ENCODE data around the gene VPS25. TPM values are rescaled to one million over a fixed set of nuclear protein-coding genes. Genes with fewer than 3 reads are reported as not detected.
"Not testable (repeated sequence)": the region's sequence is repeated elsewhere in the genome, so short reads cannot be mapped to it uniquely, and the experiment has no call there.

Gene VPS25
- total RNA-seq: 65.3 and 76.0 TPM in 2 replicates

DNA sequence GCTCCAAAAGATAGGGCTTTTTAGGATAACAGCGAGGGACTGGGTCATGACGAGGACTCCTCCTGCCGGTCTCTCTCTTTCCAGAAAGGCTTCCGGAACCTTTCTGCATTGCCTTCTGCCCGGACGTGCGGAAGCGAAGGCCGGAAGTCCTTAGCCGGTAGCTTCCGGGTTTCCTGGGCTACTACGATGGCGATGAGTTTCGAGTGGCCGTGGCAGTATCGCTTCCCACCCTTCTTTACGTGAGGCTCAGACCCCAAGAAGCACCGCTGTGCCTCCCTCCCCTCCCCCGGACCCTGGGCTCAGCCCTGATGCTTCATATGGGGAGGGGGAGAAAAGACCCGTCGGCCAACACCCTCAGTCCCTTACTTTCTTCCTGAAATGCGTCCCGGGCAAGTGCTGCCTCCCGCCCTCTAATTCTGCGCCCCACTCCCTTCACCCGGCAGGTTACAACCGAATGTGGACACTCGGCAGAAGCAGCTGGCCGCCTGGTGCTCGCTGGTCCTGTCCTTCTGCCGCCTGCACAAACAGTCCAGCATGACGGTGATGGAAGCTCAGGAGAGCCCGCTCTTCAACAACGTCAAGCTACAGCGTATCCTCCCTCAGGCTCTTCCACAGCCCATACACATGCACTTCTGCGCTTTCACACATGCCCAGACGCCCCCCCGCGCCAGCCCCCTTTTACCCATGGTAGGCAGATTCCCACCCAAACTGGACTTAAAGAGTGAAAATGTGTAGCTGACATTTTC lies at the start of gene VPS25:
TSS of gene VPS25 (plus strand) at position 160 of the 746 bp plus-strand sequence. CDS start at position 187, 27 bp downstream.
- TF ChIP-seq, protein P1, sequence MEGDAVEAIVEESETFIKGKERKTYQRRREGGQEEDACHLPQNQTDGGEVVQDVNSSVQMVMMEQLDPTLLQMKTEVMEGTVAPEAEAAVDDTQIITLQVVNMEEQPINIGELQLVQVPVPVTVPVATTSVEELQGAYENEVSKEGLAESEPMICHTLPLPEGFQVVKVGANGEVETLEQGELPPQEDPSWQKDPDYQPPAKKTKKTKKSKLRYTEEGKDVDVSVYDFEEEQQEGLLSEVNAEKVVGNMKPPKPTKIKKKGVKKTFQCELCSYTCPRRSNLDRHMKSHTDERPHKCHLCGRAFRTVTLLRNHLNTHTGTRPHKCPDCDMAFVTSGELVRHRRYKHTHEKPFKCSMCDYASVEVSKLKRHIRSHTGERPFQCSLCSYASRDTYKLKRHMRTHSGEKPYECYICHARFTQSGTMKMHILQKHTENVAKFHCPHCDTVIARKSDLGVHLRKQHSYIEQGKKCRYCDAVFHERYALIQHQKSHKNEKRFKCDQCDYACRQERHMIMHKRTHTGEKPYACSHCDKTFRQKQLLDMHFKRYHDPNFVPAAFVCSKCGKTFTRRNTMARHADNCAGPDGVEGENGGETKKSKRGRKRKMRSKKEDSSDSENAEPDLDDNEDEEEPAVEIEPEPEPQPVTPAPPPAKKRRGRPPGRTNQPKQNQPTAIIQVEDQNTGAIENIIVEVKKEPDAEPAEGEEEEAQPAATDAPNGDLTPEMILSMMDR (IDR thresholded peaks at IDR 0.05; ENCODE audit: insufficient read depth, low read length, severe bottlenecking): peak; percentile 41
- Histone ChIP-seq H3K4me3 (ENCODE audit: low read depth, low read length) (peak within 1 kb of the TSS; percentile 72), H3K27me3 (ENCODE audit: control insufficient read depth, insufficient read depth, low read length) (no peaks in the 10 kb centered on the region), H3K36me3 (ENCODE audit: control insufficient read depth, insufficient read depth, low read length) (peaks cover 9% of the 10 kb centered on the region)
- no peak for FAIRE-seq
- peak; percentile 67 for DNase-seq (ENCODE audit: low read depth)

DNA sequence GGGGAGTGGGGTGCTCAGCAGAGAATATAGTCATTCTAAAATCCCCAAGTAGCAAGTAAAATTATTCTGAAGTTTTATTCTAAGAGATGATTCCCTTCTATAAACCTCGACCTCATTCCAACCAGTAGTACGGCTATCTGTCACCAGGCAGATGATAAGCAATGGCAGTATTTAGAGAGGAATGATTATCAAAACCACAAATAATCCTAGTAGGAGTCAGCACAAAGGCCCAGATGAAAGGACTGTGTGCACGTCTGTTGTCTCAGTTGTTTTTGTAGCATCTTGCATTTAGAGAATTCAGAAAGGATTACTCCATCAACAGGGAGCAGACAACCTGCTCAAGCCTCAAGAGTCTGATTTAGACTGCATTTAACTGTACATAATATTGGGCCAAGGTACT lies 49.6 kb upstream of the VPS25 start:
- no peak for FAIRE-seq
- Histone ChIP-seq H3K4me3 (ENCODE audit: low read depth, low read length) (no peak overlapping the region), H3K36me3 (ENCODE audit: control insufficient read depth, insufficient read depth, low read length) (peaks cover 17% of the 10 kb centered on the region), H3K27me3 (ENCODE audit: control insufficient read depth, insufficient read depth, low read length) (no peaks in the 10 kb centered on the region)
- TF ChIP-seq, protein P1 (IDR thresholded peaks at IDR 0.05; ENCODE audit: insufficient read depth, low read length, severe bottlenecking): no peak
- DNase-seq (ENCODE audit: low read depth): no peak

DNA sequence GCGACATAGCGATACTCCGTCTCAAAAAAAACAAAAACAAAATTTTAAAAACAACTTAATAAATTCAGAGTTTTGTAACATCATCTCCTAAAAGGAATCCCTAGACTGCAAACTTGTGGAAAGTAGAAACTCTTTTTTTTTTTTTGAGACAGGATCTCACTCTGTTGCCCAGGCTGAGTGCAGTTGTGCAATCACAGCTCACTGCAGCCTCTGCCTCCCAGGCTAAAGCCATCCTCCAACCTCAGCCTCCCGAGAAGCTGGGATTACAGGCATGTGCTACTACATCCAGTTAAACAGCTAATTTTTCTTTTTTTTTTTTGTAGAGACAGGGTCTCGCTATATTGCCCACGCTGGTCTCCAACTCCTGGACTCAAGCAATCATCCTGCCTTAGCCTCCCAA lies 48.1 kb upstream of the VPS25 start:
- FAIRE-seq: no peak
- H3K27me3 ChIP-seq (ENCODE audit: control insufficient read depth, insufficient read depth, low read length): no peaks in the 10 kb centered on the region
- peaks cover 10% of the 10 kb centered on the region for H3K36me3 ChIP-seq (ENCODE audit: control insufficient read depth, insufficient read depth, low read length)
- TF ChIP-seq, protein P1 (IDR thresholded peaks at IDR 0.05; ENCODE audit: insufficient read depth, low read length, severe bottlenecking): no peak
- H3K4me3 ChIP-seq (ENCODE audit: low read depth, low read length): no peak overlapping the region
- no peak for DNase-seq (ENCODE audit: low read depth)

DNA sequence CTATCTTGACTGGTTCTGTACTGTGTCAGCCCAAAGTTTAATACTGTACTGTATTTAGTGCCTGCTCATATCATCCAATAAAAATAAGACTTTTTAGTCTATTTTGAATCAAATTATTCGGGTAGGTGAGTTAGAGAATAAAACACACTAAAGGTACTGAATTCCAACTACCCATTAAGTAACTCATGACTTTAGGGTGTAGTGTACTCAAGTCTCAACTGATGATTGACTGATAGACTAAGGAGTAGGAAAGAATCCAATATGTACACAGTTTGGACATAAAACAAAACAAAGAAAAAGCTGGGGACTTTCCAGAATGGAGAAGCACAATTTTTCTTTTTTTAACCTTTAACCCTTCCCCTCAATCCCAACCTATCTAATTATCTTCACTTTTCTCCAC lies 32.5 kb upstream of the VPS25 start:
- Histone ChIP-seq H3K4me3 (ENCODE audit: low read depth, low read length) (no peak overlapping the region), H3K27me3 (ENCODE audit: control insufficient read depth, insufficient read depth, low read length) (no peaks in the 10 kb centered on the region), H3K36me3 (ENCODE audit: control insufficient read depth, insufficient read depth, low read length) (no peaks in the 10 kb centered on the region)
- TF ChIP-seq, protein P1 (IDR thresholded peaks at IDR 0.05; ENCODE audit: insufficient read depth, low read length, severe bottlenecking): no peak
- FAIRE-seq (no peak), DNase-seq (ENCODE audit: low read depth) (no peak)

DNA sequence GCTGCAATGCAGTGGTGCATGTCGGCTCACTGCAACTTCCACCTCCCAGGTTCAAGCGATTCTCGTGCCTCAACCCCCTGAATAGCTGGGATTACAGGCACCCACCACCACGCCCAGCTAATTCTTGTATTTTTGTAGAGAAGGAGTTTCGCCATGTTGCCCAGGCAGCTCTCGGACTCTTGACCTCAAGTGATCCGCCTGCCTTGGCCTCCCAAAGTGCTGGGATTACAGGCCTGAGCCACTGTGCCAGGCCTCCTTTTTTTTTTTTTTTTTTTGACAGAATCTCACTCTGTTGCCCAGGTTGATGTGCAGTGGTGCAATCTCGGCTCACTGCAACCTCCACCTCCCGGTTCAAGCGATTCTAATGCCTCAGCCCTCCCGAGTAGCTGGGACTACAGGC lies 30.3 kb upstream of the VPS25 start:
- H3K4me3 ChIP-seq (ENCODE audit: low read depth, low read length); DNase-seq (ENCODE audit: low read depth); H3K27me3 ChIP-seq (ENCODE audit: control insufficient read depth, insufficient read depth, low read length); FAIRE-seq; H3K36me3 ChIP-seq (ENCODE audit: control insufficient read depth, insufficient read depth, low read length): not testable (repeated sequence)

DNA sequence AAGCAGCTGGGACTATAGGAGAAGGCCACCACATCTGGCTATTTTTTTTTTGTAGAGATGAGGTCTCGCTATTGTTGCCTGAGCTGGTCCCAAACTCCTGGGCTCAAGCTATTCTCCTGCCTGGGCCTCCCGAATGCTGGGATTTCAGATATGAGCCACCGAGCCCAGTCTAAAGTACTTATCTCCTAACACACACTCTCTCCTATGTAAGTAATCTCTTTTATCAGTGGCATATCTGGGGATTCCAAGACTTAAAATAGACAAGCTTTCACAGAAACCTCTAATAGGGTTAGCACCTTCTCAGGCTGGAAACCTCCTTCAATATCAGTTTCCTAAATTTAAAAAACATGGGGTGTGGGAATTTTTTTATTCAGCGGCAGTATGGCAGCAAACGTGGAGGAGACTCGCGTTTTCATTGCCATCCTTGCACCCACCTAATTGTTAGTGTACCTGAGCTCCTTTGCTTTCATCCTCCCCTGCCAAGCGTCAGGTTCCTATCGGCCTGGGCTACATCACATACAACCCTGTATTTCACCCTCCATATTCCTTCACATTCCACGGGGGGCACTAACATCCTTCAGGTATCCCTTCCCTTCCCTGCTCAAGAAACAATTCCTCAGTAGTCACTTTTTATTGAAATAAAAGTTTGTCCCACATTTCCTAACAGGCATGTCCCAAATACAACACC lies 29.5 kb upstream of the VPS25 start:
- Histone ChIP-seq H3K36me3 (ENCODE audit: control insufficient read depth, insufficient read depth, low read length) (no peaks in the 10 kb centered on the region), H3K4me3 (ENCODE audit: low read depth, low read length) (peak overlapping the region; percentile 86), H3K27me3 (ENCODE audit: control insufficient read depth, insufficient read depth, low read length) (no peaks in the 10 kb centered on the region)
- DNase-seq (ENCODE audit: low read depth): no peak
- peak; percentile 64 for FAIRE-seq
- TF ChIP-seq, protein P1 (IDR thresholded peaks at IDR 0.05; ENCODE audit: insufficient read depth, low read length, severe bottlenecking): no peak
